ENCODE results near the gene UVRAG.

The UVRAG gene

GRCh38 chr11:75767793-75768111 lies 47.3 kb upstream of the UVRAG start:
- Histone ChIP-seq H2AFZ (ENCODE audit: low read length) (no peak overlapping the region), H3K27me3 (ENCODE audit: insufficient read depth, low read length) (0 out of 2 replicates have a peak, but pooled peaks cover 6% of the 10 kb centered on the region), H3K4me3 (ENCODE audit: low read depth, low read length, poor library complexity, severe bottlenecking) (no peak overlapping the region)

GRCh38 chr11:75768112-75768908 lies 46.7 kb upstream of the UVRAG start, which contains the start of gene DGAT2:
TSS of gene DGAT2 (plus strand) at chr11:75768778. CDS start at chr11:75768992, 214 bp downstream.
- peaks cover 30% of the 10 kb centered on the region for H3K4me1 ChIP-seq (ENCODE audit: insufficient read depth, low read length, severe bottlenecking)
- 0 out of 2 replicates have a peak within 1 kb of the TSS, but pooled peaks have one; percentile 15 for H2AFZ ChIP-seq (ENCODE audit: low read length)
- H3F3A ChIP-seq (ENCODE audit: insufficient read depth, low read length) = no peaks in the 10 kb centered on the region
- 0 out of 2 replicates have a peak, but pooled peaks cover 6% of the 10 kb centered on the region for H3K27me3 ChIP-seq (ENCODE audit: insufficient read depth, low read length)
- peak within 1 kb of the TSS; percentile 68 for H3K4me3 ChIP-seq (ENCODE audit: low read depth, low read length, poor library complexity, severe bottlenecking)
- no peaks in the 10 kb centered on the region for H3K36me3 ChIP-seq (ENCODE audit: insufficient read depth, low read length)
- no peaks in the 10 kb centered on the region for H3K9me2 ChIP-seq (ENCODE audit: low read depth, low read length)
- H3K79me2 ChIP-seq (ENCODE audit: insufficient read depth, low read length) = no peaks in the 10 kb centered on the region
- no peaks in the 10 kb centered on the region for H3K9me3 ChIP-seq (ENCODE audit: low read length)
- H4K20me1 ChIP-seq (ENCODE audit: insufficient read depth, low read length) = no peaks in the 10 kb centered on the region
- no peak for TF ChIP-seq EZH2 (IDR thresholded peaks at IDR 0.05; ENCODE audit: borderline replicate concordance, low read length)
- TF ChIP-seq, protein P1, sequence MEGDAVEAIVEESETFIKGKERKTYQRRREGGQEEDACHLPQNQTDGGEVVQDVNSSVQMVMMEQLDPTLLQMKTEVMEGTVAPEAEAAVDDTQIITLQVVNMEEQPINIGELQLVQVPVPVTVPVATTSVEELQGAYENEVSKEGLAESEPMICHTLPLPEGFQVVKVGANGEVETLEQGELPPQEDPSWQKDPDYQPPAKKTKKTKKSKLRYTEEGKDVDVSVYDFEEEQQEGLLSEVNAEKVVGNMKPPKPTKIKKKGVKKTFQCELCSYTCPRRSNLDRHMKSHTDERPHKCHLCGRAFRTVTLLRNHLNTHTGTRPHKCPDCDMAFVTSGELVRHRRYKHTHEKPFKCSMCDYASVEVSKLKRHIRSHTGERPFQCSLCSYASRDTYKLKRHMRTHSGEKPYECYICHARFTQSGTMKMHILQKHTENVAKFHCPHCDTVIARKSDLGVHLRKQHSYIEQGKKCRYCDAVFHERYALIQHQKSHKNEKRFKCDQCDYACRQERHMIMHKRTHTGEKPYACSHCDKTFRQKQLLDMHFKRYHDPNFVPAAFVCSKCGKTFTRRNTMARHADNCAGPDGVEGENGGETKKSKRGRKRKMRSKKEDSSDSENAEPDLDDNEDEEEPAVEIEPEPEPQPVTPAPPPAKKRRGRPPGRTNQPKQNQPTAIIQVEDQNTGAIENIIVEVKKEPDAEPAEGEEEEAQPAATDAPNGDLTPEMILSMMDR (IDR thresholded peaks at IDR 0.05; ENCODE audit: low read length) = peak; percentile 81
- H3K4me2 ChIP-seq (ENCODE audit: low read length) = peak within 1 kb of the TSS; percentile 96
- H3K27ac ChIP-seq (ENCODE audit: low read depth, low read length, poor library complexity, severe bottlenecking) = no peak within 1 kb of the TSS
- H3K9ac ChIP-seq (ENCODE audit: low read length) = peak within 1 kb of the TSS; percentile 68

More at GRCh38 chr11:75767793-75768111, 47.3 kb upstream of the UVRAG start:
- H3K4me1 ChIP-seq (ENCODE audit: insufficient read depth, low read length, severe bottlenecking) = peaks cover 25% of the 10 kb centered on the region
- H4K20me1 ChIP-seq (ENCODE audit: insufficient read depth, low read length) = no peaks in the 10 kb centered on the region
- H3K36me3 ChIP-seq (ENCODE audit: insufficient read depth, low read length) = no peaks in the 10 kb centered on the region
- peak overlapping the region; percentile 96 for H3K4me2 ChIP-seq (ENCODE audit: low read length)
- no peak overlapping the region for H3K27ac ChIP-seq (ENCODE audit: low read depth, low read length, poor library complexity, severe bottlenecking)
- no peaks in the 10 kb centered on the region for H3K9me3 ChIP-seq (ENCODE audit: low read length)
- no peaks in the 10 kb centered on the region for H3K79me2 ChIP-seq (ENCODE audit: insufficient read depth, low read length)
- H3K9me2 ChIP-seq (ENCODE audit: low read depth, low read length) = no peaks in the 10 kb centered on the region
- TF ChIP-seq, protein P1 (IDR thresholded peaks at IDR 0.05; ENCODE audit: low read length) = no peak
- TF ChIP-seq EZH2 (IDR thresholded peaks at IDR 0.05; ENCODE audit: borderline replicate concordance, low read length) = no peak
- no peaks in the 10 kb centered on the region for H3F3A ChIP-seq (ENCODE audit: insufficient read depth, low read length)
- H3K9ac ChIP-seq (ENCODE audit: low read length) = no peak overlapping the region

GRCh38 chr11:75768909-75769771 lies 45.9 kb upstream of the UVRAG start:
- Histone ChIP-seq H3K79me2 (ENCODE audit: insufficient read depth, low read length) (no peaks in the 10 kb centered on the region), H3K9ac (ENCODE audit: low read length) (peak overlapping the region; percentile 68), H3K9me3 (ENCODE audit: low read length) (no peaks in the 10 kb centered on the region), H2AFZ (ENCODE audit: low read length) (no peak overlapping the region), H3K9me2 (ENCODE audit: low read depth, low read length) (no peaks in the 10 kb centered on the region), H3K4me3 (ENCODE audit: low read depth, low read length, poor library complexity, severe bottlenecking) (peak overlapping the region; percentile 68), H3K4me1 (ENCODE audit: insufficient read depth, low read length, severe bottlenecking) (peaks cover 38% of the 10 kb centered on the region), H3F3A (ENCODE audit: insufficient read depth, low read length) (no peaks in the 10 kb centered on the region), H3K4me2 (ENCODE audit: low read length) (peak overlapping the region; percentile 96), H4K20me1 (ENCODE audit: insufficient read depth, low read length) (no peaks in the 10 kb centered on the region), H3K27ac (ENCODE audit: low read depth, low read length, poor library complexity, severe bottlenecking) (no peak overlapping the region), H3K36me3 (ENCODE audit: insufficient read depth, low read length) (no peaks in the 10 kb centered on the region), H3K27me3 (ENCODE audit: insufficient read depth, low read length) (0 out of 2 replicates have a peak, but pooled peaks cover 6% of the 10 kb centered on the region)
- no peak for TF ChIP-seq EZH2 (IDR thresholded peaks at IDR 0.05; ENCODE audit: borderline replicate concordance, low read length)
- TF ChIP-seq, protein P1 (IDR thresholded peaks at IDR 0.05; ENCODE audit: low read length) = no peak

Data from OCI-LY1 (cell line).